Keratinocyte (primary cell): ENCODE data around the gene RPS25.
"Not testable (repeated sequence)": the region's sequence is repeated elsewhere in the genome, so short reads cannot be mapped to it uniquely, and the experiment has no call there.

ENCODE experiments used
- EZH2 ChIP-seq: IDR thresholded peaks from one replicate; pipeline ENCODE4 v1.6.1; 2012; ENCODE audit warnings: inconsistent platforms, mild to moderate bottlenecking, low read length, moderate library complexity
- TF ChIP-seq, protein P1 (sequence below), 3 experiments: IDR thresholded peaks in 1 of 3; conservative IDR thresholded peaks in 1 of 3; optimal IDR thresholded peaks in 1 of 3; 2 replicates in 2 of 3; 3 replicates in 1 of 3; pipeline versions ENCODE3 to v1.5.1; 2011; ENCODE audit warnings: low read length in 3 of 3, mild to moderate bottlenecking in 3 of 3, moderate library complexity in 2 of 3, control low read depth in 1 of 3, inconsistent platforms in 1 of 3; ENCODE audit not compliant: insufficient read depth in 2 of 3; ENCODE audit errors: extremely low read depth in 1 of 3

DNA sequence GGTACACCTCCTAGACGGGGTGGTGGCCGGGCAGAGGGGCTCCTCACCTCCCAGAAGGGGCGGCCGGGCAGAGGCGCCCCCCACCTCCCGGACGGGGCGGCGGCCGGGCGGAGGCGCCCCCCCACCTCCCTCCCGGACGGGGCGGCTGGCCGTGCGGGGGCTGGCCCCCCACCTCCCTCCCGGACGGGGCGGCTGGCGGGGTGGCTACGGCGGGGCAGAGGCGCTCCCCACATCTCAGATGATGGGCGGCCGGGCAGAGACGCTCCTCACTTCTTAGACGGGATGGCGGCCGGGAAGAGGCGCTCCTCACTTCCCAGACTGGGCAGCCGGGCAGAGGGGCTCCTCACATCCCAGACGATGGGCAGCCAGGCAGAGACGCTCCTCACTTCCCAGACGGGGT is 41.0 kb upstream of the RPS25 start:
- TF ChIP-seq, protein P1, sequence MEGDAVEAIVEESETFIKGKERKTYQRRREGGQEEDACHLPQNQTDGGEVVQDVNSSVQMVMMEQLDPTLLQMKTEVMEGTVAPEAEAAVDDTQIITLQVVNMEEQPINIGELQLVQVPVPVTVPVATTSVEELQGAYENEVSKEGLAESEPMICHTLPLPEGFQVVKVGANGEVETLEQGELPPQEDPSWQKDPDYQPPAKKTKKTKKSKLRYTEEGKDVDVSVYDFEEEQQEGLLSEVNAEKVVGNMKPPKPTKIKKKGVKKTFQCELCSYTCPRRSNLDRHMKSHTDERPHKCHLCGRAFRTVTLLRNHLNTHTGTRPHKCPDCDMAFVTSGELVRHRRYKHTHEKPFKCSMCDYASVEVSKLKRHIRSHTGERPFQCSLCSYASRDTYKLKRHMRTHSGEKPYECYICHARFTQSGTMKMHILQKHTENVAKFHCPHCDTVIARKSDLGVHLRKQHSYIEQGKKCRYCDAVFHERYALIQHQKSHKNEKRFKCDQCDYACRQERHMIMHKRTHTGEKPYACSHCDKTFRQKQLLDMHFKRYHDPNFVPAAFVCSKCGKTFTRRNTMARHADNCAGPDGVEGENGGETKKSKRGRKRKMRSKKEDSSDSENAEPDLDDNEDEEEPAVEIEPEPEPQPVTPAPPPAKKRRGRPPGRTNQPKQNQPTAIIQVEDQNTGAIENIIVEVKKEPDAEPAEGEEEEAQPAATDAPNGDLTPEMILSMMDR (optimal IDR thresholded peaks at IDR 0.05 in 1 of 3, IDR thresholded peaks at IDR 0.05 in 1 of 3, conservative IDR thresholded peaks at IDR 0.05 in 1 of 3; ENCODE audit: extremely low read depth in 1 of 3, insufficient read depth in 2 of 3, low read length in 3 of 3) = not testable (repeated sequence)
- TF ChIP-seq EZH2 = not testable (repeated sequence)
